ENCODE measurements around the gene IFRD2.
"Not testable (repeated sequence)": the region's sequence is repeated elsewhere in the genome, so short reads cannot be mapped to it uniquely, and the experiment has no call there.

The IFRD2 gene

DNA sequence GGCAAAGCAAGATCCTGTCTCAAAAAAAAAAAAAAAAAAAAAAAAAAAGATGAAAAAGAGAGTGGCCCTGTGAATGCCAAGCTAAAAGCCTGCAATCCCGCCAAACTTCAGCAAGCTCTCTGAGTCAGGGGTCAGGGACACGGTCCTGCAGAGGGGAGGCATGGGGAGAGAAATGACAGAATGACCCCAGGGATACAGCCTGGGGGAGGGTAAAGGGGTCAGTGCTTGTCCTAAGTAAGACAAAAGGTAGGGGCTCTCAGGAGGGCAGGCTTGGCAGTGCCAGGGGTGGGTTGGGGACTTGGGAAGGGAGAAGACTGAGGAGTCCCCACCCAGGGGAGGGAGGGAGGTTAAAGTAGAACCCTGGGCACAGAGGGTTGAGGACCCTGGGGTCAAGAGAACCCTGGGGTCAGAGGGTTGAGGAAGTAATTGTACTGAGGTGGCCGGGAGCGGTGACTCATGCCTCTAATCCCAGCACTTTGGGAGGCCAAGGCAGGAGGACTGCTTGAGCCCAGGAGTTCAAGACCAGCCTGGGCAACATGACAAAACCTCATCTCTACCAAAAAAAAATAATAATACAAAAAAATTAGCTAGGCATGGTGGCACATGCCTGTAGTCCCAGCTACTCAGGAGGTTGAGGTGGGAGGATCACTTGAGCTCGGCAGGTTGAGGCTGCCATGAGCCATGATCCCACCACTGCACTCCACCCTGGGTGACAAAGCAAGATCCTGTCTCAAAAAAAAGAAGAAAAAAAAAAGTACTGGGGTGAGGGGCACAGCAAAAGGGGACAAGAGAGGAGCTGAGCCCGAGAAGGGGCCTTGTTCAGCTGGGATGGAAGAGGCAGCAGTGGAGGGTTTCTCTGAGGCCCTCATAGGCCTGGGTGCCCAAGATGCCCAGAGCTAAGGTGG, 28.5 kb downstream of the IFRD2 start:
- no peaks in the 10 kb centered on the region for H3K36me3 ChIP-seq (ENCODE audit: control insufficient read depth, insufficient read depth, low read length)
- peak overlapping the region; percentile 58 for H3K9ac ChIP-seq (ENCODE audit: low read length)
- H3K4me3 ChIP-seq (ENCODE audit: low read length) = no peak overlapping the region
- no peak overlapping the region for H2BK120ac ChIP-seq (ENCODE audit: low read depth, low read length)
- H4K5ac ChIP-seq (ENCODE audit: low read length) = no peak overlapping the region
- peaks cover 14% of the 10 kb centered on the region for H3K4me1 ChIP-seq (ENCODE audit: control insufficient read depth, low read depth, low read length)
- peak overlapping the region; percentile 11 for H3K18ac ChIP-seq (ENCODE audit: low read length)
- no peak overlapping the region for H3K4me2 ChIP-seq (ENCODE audit: low read length)
- H4K8ac ChIP-seq (ENCODE audit: low read depth, low read length) = no peak overlapping the region
- no CpG with 5 or more reads among the region's 6 CpGs for WGBS (ENCODE audit: extremely low coverage, insufficient coverage, low lambda C conversion rate)
- no peak overlapping the region for H3K23ac ChIP-seq (ENCODE audit: low read length)
- no peaks in the 10 kb centered on the region for H3K79me1 ChIP-seq (ENCODE audit: low read length)
- DNase-seq = no peak
- no peak overlapping the region for H2BK15ac ChIP-seq (replicated peaks; ENCODE audit: low read depth)
- H2AK5ac ChIP-seq (ENCODE audit: low read length) = peak overlapping the region; percentile 22
- H3K4ac ChIP-seq (ENCODE audit: low read depth, low read length) = peak overlapping the region; percentile 63
- H2BK5ac ChIP-seq (ENCODE audit: low read length) = peak overlapping the region; percentile 80
- H3K56ac ChIP-seq (ENCODE audit: low read length) = peak overlapping the region; percentile 91
- H3K27ac ChIP-seq (ENCODE audit: low read depth, low read length) = peak overlapping the region; percentile 77
- H3K27me3 ChIP-seq (ENCODE audit: insufficient read depth, low read length, poor library complexity) = no peaks in the 10 kb centered on the region
- no peaks in the 10 kb centered on the region for H3K79me2 ChIP-seq (ENCODE audit: control insufficient read depth, insufficient read depth, low read length)

GRCh38 chr3:50262778-50263177, 29.5 kb downstream of the IFRD2 start:
- Histone ChIP-seq H3K27ac (ENCODE audit: low read depth, low read length) (no peak overlapping the region), H3K79me1 (ENCODE audit: low read length) (no peaks in the 10 kb centered on the region), H4K5ac (ENCODE audit: low read length) (no peak overlapping the region), H3K4me3 (ENCODE audit: low read length) (no peak overlapping the region), H3K56ac (ENCODE audit: low read length) (no peak overlapping the region), H2BK5ac (ENCODE audit: low read length) (no peak overlapping the region), H3K27me3 (ENCODE audit: insufficient read depth, low read length, poor library complexity) (no peaks in the 10 kb centered on the region), H4K8ac (ENCODE audit: low read depth, low read length) (no peak overlapping the region), H3K4ac (ENCODE audit: low read depth, low read length) (no peak overlapping the region), H3K18ac (ENCODE audit: low read length) (no peak overlapping the region), H2AK5ac (ENCODE audit: low read length) (no peak overlapping the region), H2BK15ac (replicated peaks; ENCODE audit: low read depth) (no peak overlapping the region), H2BK120ac (ENCODE audit: low read depth, low read length) (no peak overlapping the region), H3K79me2 (ENCODE audit: control insufficient read depth, insufficient read depth, low read length) (no peaks in the 10 kb centered on the region), H3K4me1 (ENCODE audit: control insufficient read depth, low read depth, low read length) (peaks cover 14% of the 10 kb centered on the region), H3K23ac (ENCODE audit: low read length) (no peak overlapping the region), H3K36me3 (ENCODE audit: control insufficient read depth, insufficient read depth, low read length) (no peaks in the 10 kb centered on the region), H3K4me2 (ENCODE audit: low read length) (no peak overlapping the region), H3K9ac (ENCODE audit: low read length) (no peak overlapping the region)
- DNase-seq = no peak
- no CpG with 5 or more reads among the region's 7 CpGs for WGBS (ENCODE audit: extremely low coverage, insufficient coverage, low lambda C conversion rate)

DNA sequence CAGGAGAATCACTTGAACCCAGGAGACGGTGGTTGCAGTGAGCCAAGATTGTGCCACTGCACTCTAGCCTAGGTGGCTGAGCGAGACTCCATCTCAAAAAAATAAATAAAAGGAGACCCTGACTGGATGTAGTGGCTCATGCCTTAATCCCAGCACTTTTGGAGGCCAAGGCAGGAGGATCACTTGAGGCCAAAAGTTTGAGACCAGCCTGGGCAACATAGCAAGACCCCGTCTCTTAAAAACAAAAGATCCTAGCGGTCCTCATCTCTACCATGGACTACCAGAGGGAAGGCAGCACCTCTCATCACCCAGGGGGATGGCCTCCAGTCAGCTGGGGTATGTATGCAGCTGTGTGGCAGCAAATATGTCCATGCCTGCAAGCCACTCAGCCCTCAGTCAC, 30.0 kb downstream of the IFRD2 start:
- not testable (repeated sequence) for H2AK5ac ChIP-seq (ENCODE audit: low read length); H3K23ac ChIP-seq (ENCODE audit: low read length); H3K27ac ChIP-seq (ENCODE audit: low read depth, low read length); DNase-seq; H3K27me3 ChIP-seq (ENCODE audit: insufficient read depth, low read length, poor library complexity); H4K8ac ChIP-seq (ENCODE audit: low read depth, low read length); H3K4me3 ChIP-seq (ENCODE audit: low read length); H2BK5ac ChIP-seq (ENCODE audit: low read length); H3K4me2 ChIP-seq (ENCODE audit: low read length); H3K79me1 ChIP-seq (ENCODE audit: low read length); H2BK15ac ChIP-seq (replicated peaks; ENCODE audit: low read depth); H3K79me2 ChIP-seq (ENCODE audit: control insufficient read depth, insufficient read depth, low read length); H2BK120ac ChIP-seq (ENCODE audit: low read depth, low read length); H3K4ac ChIP-seq (ENCODE audit: low read depth, low read length); H4K5ac ChIP-seq (ENCODE audit: low read length); H3K36me3 ChIP-seq (ENCODE audit: control insufficient read depth, insufficient read depth, low read length); H3K18ac ChIP-seq (ENCODE audit: low read length); H3K56ac ChIP-seq (ENCODE audit: low read length); H3K9ac ChIP-seq (ENCODE audit: low read length)
- WGBS (ENCODE audit: extremely low coverage, insufficient coverage, low lambda C conversion rate) = no CpG with 5 or more reads among the region's 4 CpGs
- H3K4me1 ChIP-seq (ENCODE audit: control insufficient read depth, low read depth, low read length) = peaks cover 10% of the 10 kb centered on the region

GRCh38 chr3:50261505-50261904, 30.7 kb downstream of the IFRD2 start:
- Histone ChIP-seq H3K36me3 (ENCODE audit: control insufficient read depth, insufficient read depth, low read length) (peaks cover 5% of the 10 kb centered on the region), H3K9ac (ENCODE audit: low read length) (no peak overlapping the region), H3K56ac (ENCODE audit: low read length) (no peak overlapping the region), H3K4ac (ENCODE audit: low read depth, low read length) (no peak overlapping the region), H3K4me3 (ENCODE audit: low read length) (no peak overlapping the region), H2AK5ac (ENCODE audit: low read length) (no peak overlapping the region), H3K27me3 (ENCODE audit: insufficient read depth, low read length, poor library complexity) (no peaks in the 10 kb centered on the region), H4K8ac (ENCODE audit: low read depth, low read length) (no peak overlapping the region), H4K5ac (ENCODE audit: low read length) (no peak overlapping the region), H3K23ac (ENCODE audit: low read length) (no peak overlapping the region), H3K18ac (ENCODE audit: low read length) (no peak overlapping the region), H3K4me2 (ENCODE audit: low read length) (no peak overlapping the region), H3K79me2 (ENCODE audit: control insufficient read depth, insufficient read depth, low read length) (no peaks in the 10 kb centered on the region), H2BK15ac (replicated peaks; ENCODE audit: low read depth) (no peak overlapping the region), H3K4me1 (ENCODE audit: control insufficient read depth, low read depth, low read length) (peaks cover 9% of the 10 kb centered on the region), H3K27ac (ENCODE audit: low read depth, low read length) (no peak overlapping the region), H3K79me1 (ENCODE audit: low read length) (peaks cover 2% of the 10 kb centered on the region), H2BK5ac (ENCODE audit: low read length) (no peak overlapping the region), H2BK120ac (ENCODE audit: low read depth, low read length) (no peak overlapping the region)
- DNase-seq = no peak
- no CpG with 5 or more reads among the region's 2 CpGs for WGBS (ENCODE audit: extremely low coverage, insufficient coverage, low lambda C conversion rate)

- no peak overlapping the region for H2BK15ac ChIP-seq (replicated peaks; ENCODE audit: low read depth)
- H3K56ac ChIP-seq (ENCODE audit: low read length) = peak overlapping the region; percentile 77
- no peak overlapping the region for H2BK5ac ChIP-seq (ENCODE audit: low read length)
- H3K27ac ChIP-seq (ENCODE audit: low read depth, low read length) = peak overlapping the region; percentile 9
- H3K27me3 ChIP-seq (ENCODE audit: insufficient read depth, low read length, poor library complexity) = no peaks in the 10 kb centered on the region
- H3K36me3 ChIP-seq (ENCODE audit: control insufficient read depth, insufficient read depth, low read length) = peaks cover 7% of the 10 kb centered on the region
- peaks cover 2% of the 10 kb centered on the region for H3K79me1 ChIP-seq (ENCODE audit: low read length)
- no peak overlapping the region for H2BK120ac ChIP-seq (ENCODE audit: low read depth, low read length)
- H2AK5ac ChIP-seq (ENCODE audit: low read length) = no peak overlapping the region
- peak overlapping the region; percentile 54 for H3K23ac ChIP-seq (ENCODE audit: low read length)
- H4K8ac ChIP-seq (ENCODE audit: low read depth, low read length) = no peak overlapping the region
- H3K4me1 ChIP-seq (ENCODE audit: control insufficient read depth, low read depth, low read length) = peaks cover 9% of the 10 kb centered on the region
- peak overlapping the region; percentile 81 for H3K18ac ChIP-seq (ENCODE audit: low read length)
- no peaks in the 10 kb centered on the region for H3K79me2 ChIP-seq (ENCODE audit: control insufficient read depth, insufficient read depth, low read length)
- peak overlapping the region; percentile 81 for H3K4ac ChIP-seq (ENCODE audit: low read depth, low read length)
- DNase-seq = no peak
- no peak overlapping the region for H4K5ac ChIP-seq (ENCODE audit: low read length)
- peak overlapping the region; percentile 70 for H3K9ac ChIP-seq (ENCODE audit: low read length)
- WGBS (ENCODE audit: extremely low coverage, insufficient coverage, low lambda C conversion rate) = no CpG with 5 or more reads among the region's 5 CpGs
- no peak overlapping the region for H3K4me3 ChIP-seq (ENCODE audit: low read length)
- H3K4me2 ChIP-seq (ENCODE audit: low read length) = no peak overlapping the region
Measured at GRCh38 chr3:50260942-50261441, 31.2 kb downstream of the IFRD2 start.

Measured in mesendoderm (in vitro differentiated cells).